ENCODE results near the gene PDIA5. TPM values are rescaled to one million over a fixed set of nuclear protein-coding genes. Genes with fewer than 3 reads are reported as not detected.

PDIA5 gene
- total and polyA plus RNA-seq, 8 donors: 19.8 to 29.3 (median 25.7) TPM

DNA sequence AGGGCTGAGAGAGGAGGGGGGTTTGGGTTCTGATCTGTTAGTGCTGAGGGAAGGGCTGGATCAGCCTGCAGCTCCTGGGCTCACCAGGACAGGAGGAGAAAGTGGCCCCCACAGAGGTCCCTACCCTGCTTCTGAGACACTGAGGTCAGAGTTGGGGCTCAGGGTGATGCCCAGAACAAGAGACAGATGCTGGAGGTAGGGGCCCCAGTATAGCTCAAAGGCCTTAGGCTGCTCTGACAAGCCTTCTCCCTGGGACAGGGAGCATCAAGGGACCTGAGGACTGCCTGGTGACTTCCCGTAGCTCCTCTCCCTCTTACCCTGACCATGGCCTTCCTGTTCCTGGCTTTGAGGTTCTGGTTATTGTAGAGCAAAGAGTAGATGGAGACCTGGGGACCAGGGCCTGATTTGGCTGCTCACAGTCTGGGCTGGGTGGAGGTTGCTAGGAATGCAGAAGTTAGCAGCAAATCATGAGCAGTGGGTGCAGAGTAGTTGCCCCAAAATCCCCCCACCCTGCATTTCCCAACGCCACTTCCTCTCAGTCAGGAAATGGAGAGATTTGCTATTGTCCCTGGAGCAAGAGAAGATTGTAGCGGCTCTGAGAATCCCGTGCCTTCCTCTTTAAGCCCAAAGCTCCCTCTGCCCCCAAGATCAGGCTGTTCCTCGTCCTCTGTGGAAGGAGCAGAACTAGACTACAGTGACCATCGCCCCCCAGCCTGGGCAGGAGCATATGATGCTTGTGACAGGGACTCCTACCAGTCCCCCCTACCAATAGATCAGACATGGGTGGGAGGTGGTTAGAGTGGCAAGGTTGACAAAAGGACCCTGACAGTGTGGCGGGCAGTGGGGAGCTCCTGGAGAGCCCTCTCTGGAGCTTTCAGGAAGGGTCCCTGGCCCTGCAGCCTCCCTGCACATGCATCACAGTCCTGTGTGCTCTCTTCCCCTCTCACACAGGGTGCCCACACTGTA lies 87.5 kb downstream of the PDIA5 start:
- TF ChIP-seq, protein P1, sequence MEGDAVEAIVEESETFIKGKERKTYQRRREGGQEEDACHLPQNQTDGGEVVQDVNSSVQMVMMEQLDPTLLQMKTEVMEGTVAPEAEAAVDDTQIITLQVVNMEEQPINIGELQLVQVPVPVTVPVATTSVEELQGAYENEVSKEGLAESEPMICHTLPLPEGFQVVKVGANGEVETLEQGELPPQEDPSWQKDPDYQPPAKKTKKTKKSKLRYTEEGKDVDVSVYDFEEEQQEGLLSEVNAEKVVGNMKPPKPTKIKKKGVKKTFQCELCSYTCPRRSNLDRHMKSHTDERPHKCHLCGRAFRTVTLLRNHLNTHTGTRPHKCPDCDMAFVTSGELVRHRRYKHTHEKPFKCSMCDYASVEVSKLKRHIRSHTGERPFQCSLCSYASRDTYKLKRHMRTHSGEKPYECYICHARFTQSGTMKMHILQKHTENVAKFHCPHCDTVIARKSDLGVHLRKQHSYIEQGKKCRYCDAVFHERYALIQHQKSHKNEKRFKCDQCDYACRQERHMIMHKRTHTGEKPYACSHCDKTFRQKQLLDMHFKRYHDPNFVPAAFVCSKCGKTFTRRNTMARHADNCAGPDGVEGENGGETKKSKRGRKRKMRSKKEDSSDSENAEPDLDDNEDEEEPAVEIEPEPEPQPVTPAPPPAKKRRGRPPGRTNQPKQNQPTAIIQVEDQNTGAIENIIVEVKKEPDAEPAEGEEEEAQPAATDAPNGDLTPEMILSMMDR (IDR thresholded peaks at IDR 0.05): no peak
- no peak for ATAC-seq
- DNase-seq: peak in 1 of 6 donors; percentile 7
- Histone ChIP-seq H3K27ac (no peak overlapping the region), H3K9me3 (no peaks in the 10 kb centered on the region), H3K36me3 (peaks cover 0 to 25% (median 3%) of the 10 kb centered on the region in 3 donors), H3K27me3 (no peaks in the 10 kb centered on the region), H3K4me1 (peaks cover 8 to 12% (median 10%) of the 10 kb centered on the region in 3 donors), H3K4me3 (no peak overlapping the region)
- WGBS, 2 donors: 92 to 96% methylated on average over 7 of the region's 7 CpGs
- no peak for FAIRE-seq
- intact Hi-C loops (cut with DNase I): no loop called here

DNA sequence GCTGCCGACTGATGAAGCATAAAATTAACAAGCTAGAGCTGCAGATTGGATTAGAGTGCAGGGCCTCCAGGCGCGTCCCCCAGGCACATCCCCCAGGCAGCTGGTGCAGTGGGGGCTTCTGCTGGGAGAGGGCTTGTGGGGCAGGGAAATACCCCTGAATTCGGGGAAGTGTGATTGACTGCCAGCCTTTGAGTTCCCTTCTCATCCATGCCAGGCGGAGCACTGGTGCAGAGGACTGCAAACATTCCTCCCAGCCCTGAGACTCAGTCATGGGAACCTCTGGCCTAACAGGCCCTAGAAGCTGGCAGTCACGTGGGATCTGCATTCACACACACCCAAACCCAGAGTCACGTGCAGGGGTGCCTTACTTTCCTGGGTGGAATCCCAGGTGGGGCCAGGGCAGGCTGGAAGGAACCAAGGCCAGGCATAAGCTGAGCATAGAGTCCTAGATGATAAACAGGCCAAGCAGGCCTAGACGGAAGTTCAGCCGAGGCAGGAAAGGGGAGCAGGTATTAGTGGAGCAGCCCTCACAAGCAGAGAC lies 88.7 kb downstream of the PDIA5 start:
- peak in 3 of 4 donors; percentile 16 to 36 (median 31) for ATAC-seq
- Histone ChIP-seq H3K4me1 (peaks cover 8 to 12% (median 10%) of the 10 kb centered on the region in 3 donors), H3K27me3 (no peaks in the 10 kb centered on the region), H3K4me3 (no peak overlapping the region), H3K27ac (peak overlapping the region; percentile 49 to 74 (median 66)), H3K9me3 (no peaks in the 10 kb centered on the region), H3K36me3 (peaks cover 0 to 15% (median 0%) of the 10 kb centered on the region in 3 donors)
- no peak for FAIRE-seq
- intact Hi-C loops (cut with DNase I): no loop called here
- WGBS, 2 donors: 71 to 79% methylated on average over 9 of the region's 9 CpGs
- TF ChIP-seq, protein P1 (IDR thresholded peaks at IDR 0.05): no peak
- DNase-seq: peak in 1 of 6 donors; percentile 21

DNA sequence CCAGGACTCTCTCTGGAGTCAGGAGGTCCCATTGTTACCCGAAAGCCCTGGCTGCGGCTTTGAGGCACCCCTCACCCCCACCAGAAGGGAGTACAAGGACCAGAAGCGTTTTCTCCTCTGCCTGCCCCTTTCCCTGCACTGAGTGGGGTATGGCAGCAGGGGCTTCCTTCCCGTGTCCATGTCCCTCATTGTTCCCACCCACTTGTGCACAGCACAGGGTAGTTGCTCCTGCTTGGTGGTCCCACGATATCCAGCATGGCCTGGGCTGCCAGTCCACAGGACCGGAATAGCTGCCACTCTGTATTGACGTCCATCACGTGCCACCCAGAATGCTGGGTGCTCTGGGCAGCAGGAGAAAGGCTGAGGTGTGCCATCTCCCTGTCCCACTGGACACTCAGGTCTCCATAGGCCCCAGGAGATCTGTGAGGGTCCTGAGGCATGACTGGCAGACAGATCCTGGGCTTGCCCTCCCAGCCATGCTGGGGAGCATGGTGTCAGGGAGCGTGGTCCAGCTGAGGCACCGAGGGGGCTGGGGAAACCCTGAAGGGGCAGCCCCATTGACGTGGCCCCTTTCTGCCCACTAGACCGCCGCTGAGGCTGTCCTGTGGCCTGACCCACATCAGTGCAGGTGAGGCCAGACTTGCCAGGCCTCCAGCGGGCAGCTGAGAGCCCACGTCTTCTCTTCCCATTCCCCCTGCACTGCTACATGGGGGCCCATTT lies 89.6 kb downstream of the PDIA5 start:
- peaks cover 8 to 12% (median 10%) of the 10 kb centered on the region in 3 donors for H3K4me1 ChIP-seq
- H3K27ac ChIP-seq: peak overlapping the region; percentile 49 to 74 (median 66)
- TF ChIP-seq, protein P1 (IDR thresholded peaks at IDR 0.05): no peak
- WGBS, 2 donors: 92 to 95% methylated on average over 15 of the region's 15 CpGs
- ATAC-seq: no peak
- intact Hi-C loops (cut with DNase I): no loop called here
- no peaks in the 10 kb centered on the region for H3K9me3 ChIP-seq
- H3K27me3 ChIP-seq: no peaks in the 10 kb centered on the region
- H3K4me3 ChIP-seq: no peak overlapping the region
- no peak for FAIRE-seq
- peak in 1 of 6 donors; percentile 73 for DNase-seq
- peaks cover 0 to 16% (median 0%) of the 10 kb centered on the region in 3 donors for H3K36me3 ChIP-seq

DNA sequence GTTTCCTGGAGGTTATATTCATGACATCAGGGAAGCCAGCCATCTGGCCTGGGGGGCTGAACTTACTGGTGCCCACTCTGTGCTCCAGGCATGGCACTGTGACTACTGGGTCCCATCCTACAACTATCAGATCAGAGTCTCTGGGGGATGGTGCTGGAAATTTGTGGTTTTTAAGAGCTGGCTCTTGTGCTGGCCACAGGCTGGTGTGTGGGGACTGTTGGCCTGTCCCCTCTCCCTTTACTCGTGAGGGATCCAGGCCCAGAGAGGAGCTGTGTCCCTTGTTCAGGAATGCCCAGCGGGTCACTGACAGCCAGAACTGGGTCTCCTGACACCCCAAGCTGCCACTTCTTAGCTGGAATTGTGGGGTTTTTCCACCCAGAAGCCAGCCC lies 90.4 kb downstream of the PDIA5 start:
- ATAC-seq: peak; percentile 15 to 49 (median 37)

More for the DNA sequence above, 90.4 kb downstream of the PDIA5 start:
- no peaks in the 10 kb centered on the region for H3K9me3 ChIP-seq
- 59 to 62% methylated on average over 2 of the region's 2 CpGs for WGBS, 2 donors
- H3K4me3 ChIP-seq: no peak overlapping the region
- H3K36me3 ChIP-seq: peaks cover 0 to 23% (median 0%) of the 10 kb centered on the region in 3 donors
- H3K4me1 ChIP-seq: peaks cover 8 to 12% (median 10%) of the 10 kb centered on the region in 3 donors
- DNase-seq (no peak), FAIRE-seq (no peak)
- intact Hi-C loops (cut with DNase I): no loop called here
- H3K27ac ChIP-seq: peak overlapping the region; percentile 49 to 74 (median 66)
- TF ChIP-seq, protein P1 (IDR thresholded peaks at IDR 0.05): no peak
- H3K27me3 ChIP-seq: no peaks in the 10 kb centered on the region
